ENCODE results near the gene CADPS2. TPM values are rescaled to one million over a fixed set of nuclear protein-coding genes. Genes with fewer than 3 reads are reported as not detected.

CADPS2 gene
- total and polyA plus RNA-seq, 2 donors (not counting 1 experiment from before 2014, with no cell fraction given) = not detected

GRCh38 chr7:122305475-122306319 lies 580.6 kb downstream of the CADPS2 start:
- H2AFZ ChIP-seq (ENCODE audit: insufficient read depth, low read depth, low read length, poor library complexity, severe bottlenecking) = no peak overlapping the region
- WGBS (ENCODE audit: insufficient coverage) = 4% methylated on average over 61 of the region's 65 CpGs
- H3K36me3 ChIP-seq (replicated peaks in 1 of 2; ENCODE audit: control extremely low read depth in 1 of 2, control insufficient read depth in 1 of 2, extremely low read depth in 1 of 2, insufficient read depth in 2 of 2, low read length in 1 of 2) = no peaks in the 10 kb centered on the region
- H3K4me2 ChIP-seq (replicated peaks; ENCODE audit: low read depth, low read length, poor library complexity, severe bottlenecking) = no peak overlapping the region
- Mint-ChIP-seq H3K27ac (no peak overlapping the region), H3K27me3 (peaks cover 61% of the 10 kb centered on the region), H3K4me3 (no peak overlapping the region), H3K9me3 (ENCODE audit: insufficient read depth) (no peaks in the 10 kb centered on the region), H3K4me1 (peaks cover under 1% of the 10 kb centered on the region)
- ATAC-seq (ENCODE audit: low read depth) = no peak
- no peak overlapping the region for H3K27ac ChIP-seq (ENCODE audit: low read length in 2 of 2)
- peaks cover 0 to 71% (median 47%) of the 10 kb centered on the region in 4 experiments for H3K27me3 ChIP-seq (replicated peaks in 1 of 4; ENCODE audit: control extremely low read depth in 1 of 4, control insufficient read depth in 3 of 4, insufficient read depth in 4 of 4, low read length in 3 of 4)
- DNase-seq = no peak
- H3K4me1 ChIP-seq (ENCODE audit: control insufficient read depth in 2 of 2, insufficient read depth in 2 of 2, low read length in 2 of 2) = peaks cover 0 to 7% of the 10 kb centered on the region in 2 donors
- no peaks in the 10 kb centered on the region for H4K20me1 ChIP-seq (ENCODE audit: control insufficient read depth, insufficient read depth, low read length, poor library complexity, severe bottlenecking)
- no peak overlapping the region for H3K4me3 ChIP-seq (ENCODE audit: control extremely low read depth in 1 of 5, extremely low read depth in 1 of 5, insufficient read depth in 1 of 5, low read depth in 2 of 5, low read length in 4 of 5)
- CTCF ChIA-PET = no interaction called here
- no peaks in the 10 kb centered on the region for H3K79me2 ChIP-seq (ENCODE audit: control insufficient read depth, insufficient read depth, low read length)
- TF ChIP-seq EZH2 (IDR thresholded peaks at IDR 0.05; ENCODE audit: borderline replicate concordance, insufficient read depth, low read depth, low read length, poor library complexity, severe bottlenecking) (no peak), CTCF (IDR thresholded peaks at IDR 0.05) (no peak)
- H3K9ac ChIP-seq (ENCODE audit: low read length) = no peak overlapping the region
- POLR2A ChIA-PET = no interaction called here
- intact Hi-C loops (cut with micrococcal nuclease) = no loop called here
- H3K9me3 ChIP-seq (ENCODE audit: control extremely low read depth in 1 of 3, control insufficient read depth in 2 of 3, insufficient read depth in 1 of 3, low read length in 2 of 3) = peaks cover 0 to 49% (median 0%) of the 10 kb centered on the region in 3 donors

- H3K4me3 Mint-ChIP-seq = no peak overlapping the region
- no peaks in the 10 kb centered on the region for H3K36me3 ChIP-seq (replicated peaks in 1 of 2; ENCODE audit: control extremely low read depth in 1 of 2, control insufficient read depth in 1 of 2, extremely low read depth in 1 of 2, insufficient read depth in 2 of 2, low read length in 1 of 2)
- no peak overlapping the region for H3K27ac ChIP-seq (ENCODE audit: low read length in 2 of 2)
- H3K27me3 ChIP-seq (replicated peaks in 1 of 4; ENCODE audit: control extremely low read depth in 1 of 4, control insufficient read depth in 3 of 4, insufficient read depth in 4 of 4, low read length in 3 of 4) = peaks cover 0 to 73% (median 49%) of the 10 kb centered on the region in 4 experiments
- no peaks in the 10 kb centered on the region for H3K4me1 Mint-ChIP-seq
- H3K27me3 Mint-ChIP-seq = peaks cover 65% of the 10 kb centered on the region
- intact Hi-C loops (cut with micrococcal nuclease) = no loop called here
- H3K4me2 ChIP-seq (replicated peaks; ENCODE audit: low read depth, low read length, poor library complexity, severe bottlenecking) = no peak overlapping the region
- ChIA-PET CTCF (no interaction called here), POLR2A (no interaction called here)
- no peak overlapping the region for H3K27ac Mint-ChIP-seq
- TF ChIP-seq CTCF (IDR thresholded peaks at IDR 0.05) (no peak), EZH2 (IDR thresholded peaks at IDR 0.05; ENCODE audit: borderline replicate concordance, insufficient read depth, low read depth, low read length, poor library complexity, severe bottlenecking) (no peak)
- no peaks in the 10 kb centered on the region for H4K20me1 ChIP-seq (ENCODE audit: control insufficient read depth, insufficient read depth, low read length, poor library complexity, severe bottlenecking)
- H3K4me3 ChIP-seq (ENCODE audit: control extremely low read depth in 1 of 5, extremely low read depth in 1 of 5, insufficient read depth in 1 of 5, low read depth in 2 of 5, low read length in 4 of 5) = no peak overlapping the region
- DNase-seq (no peak), ATAC-seq (ENCODE audit: low read depth) (no peak)
- no peak overlapping the region for H2AFZ ChIP-seq (ENCODE audit: insufficient read depth, low read depth, low read length, poor library complexity, severe bottlenecking)
- H3K9me3 ChIP-seq (ENCODE audit: control extremely low read depth in 1 of 3, control insufficient read depth in 2 of 3, insufficient read depth in 1 of 3, low read length in 2 of 3) = peaks cover 0 to 44% (median 0%) of the 10 kb centered on the region in 3 donors
- H3K9me3 Mint-ChIP-seq (ENCODE audit: insufficient read depth) = no peaks in the 10 kb centered on the region
- H3K79me2 ChIP-seq (ENCODE audit: control insufficient read depth, insufficient read depth, low read length) = no peaks in the 10 kb centered on the region
- 10% methylated on average over 24 of the region's 24 CpGs for WGBS (ENCODE audit: insufficient coverage)
- H3K4me1 ChIP-seq (ENCODE audit: control insufficient read depth in 2 of 2, insufficient read depth in 2 of 2, low read length in 2 of 2) = peaks cover 0 to under 1% of the 10 kb centered on the region in 2 donors
- H3K9ac ChIP-seq (ENCODE audit: low read length) = no peak overlapping the region
Observed at GRCh38 chr7:122304996-122305421, 581.3 kb downstream of the CADPS2 start.
